HG03045 (cell line): ENCODE results near the gene MIF4GD.

Experiments
- ATAC-seq: cut with Tn5 transposase; IDR thresholded peaks from one replicate; pipeline ENCODE4 v1.9.1; 2021; ENCODE audit warnings: mild to moderate bottlenecking, moderate library complexity; ENCODE audit not compliant: unreplicated experiment

Gene MIF4GD

DNA sequence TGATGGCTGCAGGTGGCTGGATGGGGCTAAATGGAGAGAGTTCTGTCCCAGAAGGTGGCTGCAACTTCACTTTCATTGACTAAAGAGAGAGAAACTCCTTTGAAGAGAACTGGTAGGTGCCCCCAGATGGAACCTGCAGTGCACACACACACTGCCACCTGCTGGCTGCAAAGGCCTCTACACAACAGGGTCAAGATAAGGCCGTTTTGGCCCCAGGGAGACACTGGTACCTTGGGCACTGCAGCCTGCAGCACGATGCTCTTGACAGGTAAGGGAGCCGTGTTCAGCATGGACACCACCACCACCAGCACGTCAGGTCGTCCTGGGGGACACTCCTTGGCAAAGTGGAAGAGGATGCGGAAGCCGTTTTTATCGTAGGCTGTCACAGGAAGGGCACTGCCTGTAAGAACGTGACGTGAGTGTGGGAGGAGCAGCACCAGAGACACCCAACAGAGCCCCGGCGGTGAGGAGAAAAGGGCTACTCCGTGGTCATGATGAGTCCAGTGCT lies 32.3 kb downstream of the MIF4GD start:
- peak; percentile 48 for ATAC-seq

DNA sequence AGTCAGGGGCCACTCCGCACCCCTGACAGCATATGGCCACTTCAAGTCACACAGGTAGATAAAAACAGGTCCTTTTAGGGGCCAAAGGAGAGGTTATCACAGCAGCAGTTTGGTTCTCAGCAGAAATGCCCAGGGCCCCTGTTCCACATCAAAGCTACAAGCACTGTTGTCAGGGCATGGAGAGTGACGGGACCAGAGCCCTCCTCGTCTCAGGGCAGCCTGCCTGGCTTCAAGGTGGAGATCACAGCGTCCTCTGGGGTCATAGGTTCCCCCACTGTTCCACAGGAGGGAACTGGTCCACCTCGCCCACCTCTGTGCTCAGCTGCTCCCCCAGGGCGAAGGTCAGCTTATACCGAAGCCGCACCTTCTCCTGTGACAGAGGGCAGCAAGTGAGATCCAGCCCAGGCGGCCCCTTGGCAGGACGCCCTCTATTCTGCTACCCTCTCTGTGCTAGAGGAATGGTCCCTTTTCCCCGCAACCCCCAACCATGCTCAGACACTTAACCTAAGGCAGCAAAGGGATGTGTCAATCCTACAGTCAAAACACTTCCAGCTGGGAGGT lies 32.9 kb downstream of the MIF4GD start:
- ATAC-seq = no peak

DNA sequence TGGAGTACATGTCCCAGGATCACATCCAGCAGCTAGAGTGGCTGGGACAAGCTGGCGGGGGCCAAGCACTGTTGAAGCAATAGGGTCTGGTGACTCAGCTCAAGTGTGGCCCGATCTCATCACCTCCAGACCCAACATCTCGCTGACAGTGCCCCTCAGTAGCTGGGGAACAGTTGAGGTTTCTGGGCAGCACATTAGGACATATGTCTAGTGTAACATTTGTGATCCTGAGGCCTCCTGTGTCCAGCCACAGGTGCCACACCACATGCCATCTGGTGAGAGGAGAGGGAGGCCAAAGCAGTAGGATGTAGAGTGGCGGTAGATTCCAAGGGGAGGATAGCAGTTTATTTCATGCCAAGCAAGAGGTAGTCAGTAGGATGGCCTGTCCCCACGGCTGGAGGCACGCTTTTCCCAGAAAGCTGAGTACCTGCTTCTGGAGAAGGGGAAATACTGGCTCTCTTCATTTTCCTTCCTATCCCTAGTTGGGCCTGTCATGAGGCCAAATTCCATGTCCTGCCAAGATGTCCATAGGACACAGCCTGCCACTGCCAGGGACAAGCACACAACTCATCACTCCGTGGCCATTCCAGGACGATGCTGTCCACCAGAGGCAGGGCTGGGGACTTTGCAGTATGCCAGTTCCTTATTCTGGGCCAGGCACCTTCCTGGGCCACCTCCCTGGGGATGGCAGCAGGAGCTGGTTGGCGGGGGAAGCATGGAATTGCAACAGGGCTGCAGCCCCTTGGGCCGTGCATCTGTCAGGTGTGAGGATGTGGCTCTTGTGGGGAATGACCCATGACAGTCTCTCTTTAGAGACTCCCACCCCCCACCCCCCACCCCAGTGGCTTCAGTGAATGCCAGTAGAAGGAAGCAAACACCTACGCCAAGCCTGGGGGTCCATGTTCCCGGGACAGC lies 33.7 kb downstream of the MIF4GD start:
- no peak for ATAC-seq

- no peak for ATAC-seq
Observed at GRCh38 chr17:75232786-75233185, 38.2 kb downstream of the MIF4GD start.

DNA sequence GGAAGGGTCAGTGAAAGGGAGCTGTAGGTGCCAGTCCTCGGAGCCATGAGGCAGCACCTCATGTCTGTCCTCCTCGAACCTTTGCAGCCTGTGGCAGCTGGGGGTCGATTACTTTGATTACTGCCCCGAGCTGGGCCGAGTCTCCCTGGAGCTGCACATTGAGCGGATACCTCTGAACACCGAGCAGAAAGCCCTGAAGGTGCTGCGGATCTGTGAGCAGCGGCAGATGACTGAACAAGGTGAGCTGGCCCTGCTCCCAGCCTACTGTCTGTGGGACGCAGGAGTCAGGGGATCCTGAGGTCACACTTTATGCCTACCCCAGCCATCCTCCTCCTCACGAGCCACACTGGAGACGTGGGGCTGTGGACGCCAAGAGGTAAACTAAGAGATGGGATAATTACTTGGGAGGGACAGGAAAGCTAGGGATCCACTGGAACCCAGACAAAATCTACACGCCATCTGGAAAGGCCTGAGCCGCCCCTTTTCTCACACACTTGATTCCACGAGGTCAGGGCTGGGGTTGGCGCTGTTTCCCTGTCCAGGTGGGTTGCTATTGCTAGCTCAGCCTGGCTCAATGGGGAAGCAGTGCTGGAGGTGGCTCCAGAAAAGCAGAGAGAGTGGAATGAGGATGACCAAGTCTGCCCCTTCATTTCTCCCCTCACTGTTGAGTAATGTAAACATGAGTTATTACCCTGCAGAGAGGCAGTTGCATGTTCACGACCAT lies 39.1 kb downstream of the MIF4GD start:
- no peak for ATAC-seq

DNA sequence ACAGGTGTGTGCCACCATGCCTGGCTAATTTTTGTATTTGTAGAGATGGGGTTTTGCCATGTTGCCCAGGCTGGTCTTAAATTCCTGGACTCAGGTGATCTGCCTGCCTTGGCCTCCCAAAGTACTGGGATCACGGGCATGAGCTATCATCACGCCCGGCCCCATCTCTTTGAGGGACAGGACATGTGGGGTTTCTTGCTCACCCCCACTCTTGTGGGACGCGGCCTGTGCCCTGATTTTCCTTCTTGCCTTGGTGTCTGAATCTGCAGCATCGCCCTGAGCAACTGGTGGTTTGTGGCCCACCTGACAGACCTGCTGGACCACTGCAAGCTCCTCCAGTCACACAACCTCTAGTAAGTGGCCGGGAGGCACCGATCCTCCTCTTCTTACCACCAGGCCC lies 40.0 kb downstream of the MIF4GD start:
- no peak for ATAC-seq

DNA sequence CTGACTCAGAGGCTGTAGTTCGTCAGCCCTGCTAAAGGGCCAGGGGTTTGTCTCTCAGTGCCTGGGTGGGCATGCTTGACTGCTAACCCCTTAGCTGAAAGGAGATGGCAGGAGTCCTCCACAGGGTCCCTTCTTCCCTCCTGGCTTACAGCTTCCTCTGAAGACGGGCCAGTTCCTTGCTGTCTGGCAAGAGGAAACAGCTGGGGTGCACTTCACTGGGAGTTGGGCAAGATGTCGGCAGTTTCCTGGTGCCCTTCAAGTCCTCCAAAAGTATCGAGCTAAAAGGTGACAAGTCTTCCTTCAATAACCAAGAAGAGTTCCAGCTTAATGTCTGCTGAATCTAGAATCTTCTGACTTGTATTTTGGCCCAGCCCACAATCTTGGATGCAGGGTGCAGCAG lies 42.2 kb downstream of the MIF4GD start:
- ATAC-seq = no peak

- no peak for ATAC-seq
Observed at GRCh38 chr17:75228305-75228704, 42.7 kb downstream of the MIF4GD start.

DNA sequence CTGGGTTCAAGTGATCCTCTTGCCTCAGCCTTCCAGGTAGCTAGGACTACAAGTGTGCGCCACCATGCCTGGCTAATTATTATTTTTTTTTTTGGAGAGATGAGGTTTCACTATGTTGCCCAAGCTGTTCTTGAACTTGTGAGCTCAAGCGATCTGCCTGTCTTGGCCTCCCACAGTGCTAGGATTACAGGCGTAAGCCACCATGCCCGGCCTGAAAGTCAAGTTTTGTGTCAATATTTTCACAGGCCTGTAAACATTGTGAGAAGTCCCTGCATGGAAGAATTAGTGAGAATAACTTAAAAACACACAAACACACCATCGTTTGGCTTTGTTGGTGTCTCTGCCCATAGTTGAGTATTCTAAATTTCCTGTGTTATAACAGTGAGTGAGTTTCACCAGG lies 43.3 kb downstream of the MIF4GD start:
- ATAC-seq = no peak

DNA sequence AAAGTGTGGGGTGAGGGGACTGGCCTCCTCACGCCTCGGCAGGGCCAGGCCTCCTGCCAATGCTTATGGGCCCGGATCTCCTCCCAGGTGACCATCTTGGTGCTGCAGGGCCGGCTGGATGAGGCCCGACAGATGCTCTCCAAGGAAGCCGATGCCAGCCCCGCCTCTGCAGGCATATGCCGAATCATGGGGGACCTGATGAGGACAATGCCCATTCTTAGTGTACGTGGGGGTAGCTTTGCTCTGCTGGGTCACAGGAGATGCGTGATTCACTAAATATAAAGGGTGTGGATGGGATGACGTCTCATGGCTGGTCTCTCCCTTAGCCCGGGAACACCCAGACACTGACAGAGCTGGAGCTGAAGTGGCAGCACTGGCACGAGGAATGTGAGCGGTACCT lies 46.0 kb downstream of the MIF4GD start:
- no peak for ATAC-seq

DNA sequence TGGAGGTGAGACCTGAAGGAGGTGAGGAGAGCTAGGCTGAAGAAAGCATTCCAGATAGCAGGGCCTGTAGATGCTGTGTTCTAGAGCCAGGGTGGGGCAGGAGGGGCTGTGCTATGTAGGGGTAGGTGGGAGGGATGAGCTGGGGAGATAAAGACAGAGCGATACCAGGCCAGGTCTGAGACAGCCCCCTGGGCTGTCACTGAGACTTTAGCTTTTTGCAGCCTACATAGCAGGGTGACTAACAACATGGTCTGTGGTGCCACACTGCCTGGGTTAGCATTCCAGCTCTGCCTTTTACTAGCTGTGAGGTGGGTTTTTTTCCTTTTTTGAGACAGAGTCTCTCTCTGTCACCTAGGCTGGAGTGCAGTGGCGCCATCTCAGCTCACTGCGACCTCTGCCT lies 51.2 kb downstream of the MIF4GD start:
- ATAC-seq = no peak

DNA sequence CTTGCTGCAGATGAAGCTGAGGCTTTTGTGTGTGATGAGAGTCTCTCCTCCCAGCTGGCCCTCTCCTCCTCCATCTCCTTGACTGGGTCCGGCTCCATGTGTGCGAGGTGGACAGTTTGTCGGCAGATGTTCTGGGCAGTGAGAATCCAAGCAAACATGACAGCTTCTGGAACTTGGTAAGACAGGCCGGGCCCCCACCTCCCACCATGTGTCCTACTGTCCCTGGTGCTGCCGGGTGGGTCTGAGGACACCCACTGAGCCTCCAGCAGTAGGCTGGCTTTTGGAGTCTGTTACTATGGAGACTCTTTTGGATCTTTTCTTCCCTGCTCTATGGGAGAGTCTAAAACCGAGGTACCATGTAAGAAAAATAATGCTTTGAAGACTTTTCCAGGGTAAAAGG lies 52.9 kb downstream of the MIF4GD start:
- no peak for ATAC-seq
